ENCODE measurements around the gene GPHN.

DNA sequence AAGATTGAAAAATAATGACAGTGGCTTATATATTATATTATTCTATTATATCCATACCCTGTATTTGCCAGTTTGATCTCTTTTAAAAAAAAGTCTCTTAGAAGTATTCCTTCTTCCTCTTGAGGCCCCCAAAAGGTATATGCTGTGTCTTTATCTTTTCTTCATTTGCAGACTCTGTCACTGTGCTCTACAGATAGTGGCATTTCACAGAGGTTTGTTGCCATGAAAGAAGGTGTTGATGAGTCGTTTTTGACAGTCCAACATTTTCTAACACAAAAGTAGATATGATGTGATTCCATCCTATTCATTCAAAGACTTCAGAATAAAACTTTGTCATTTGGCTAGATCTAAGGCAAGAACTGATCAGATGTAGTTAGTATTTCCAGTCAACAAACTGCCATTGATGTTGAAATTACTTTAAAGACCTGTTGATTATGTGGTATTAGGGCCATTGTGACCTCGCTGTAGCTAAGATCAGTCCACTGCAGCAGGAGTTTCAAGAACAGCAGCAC, 22.0 kb upstream of the GPHN start, which contains the start of gene CCDC196:
- TF ChIP-seq POLR2A (IDR thresholded peaks at IDR 0.05; ENCODE audit: low read depth, low read length) (no peak), POLR2AphosphoS5 (IDR thresholded peaks at IDR 0.05; ENCODE audit: low read depth, low read length) (no peak)
